Nephron (organoid): ENCODE data around the gene DHRSX.
"Not testable (repeated sequence)": the region's sequence is repeated elsewhere in the genome, so short reads cannot be mapped to it uniquely, and the experiment has no call there.

Source experiments
- H3K27ac Mint-ChIP-seq, 3 experiments: 2 replicates each; pipeline ENCODE4 v1.8.0; 2020; ENCODE audit warnings: mixed read lengths in 3 of 3, mild to moderate bottlenecking in 2 of 3, moderate library complexity in 1 of 3
- H3K27me3 Mint-ChIP-seq: 2 replicates; pipeline ENCODE4 v1.8.0; 2021; ENCODE audit warnings: low read depth, mild to moderate bottlenecking, moderate library complexity, mixed read lengths
- H3K36me3 Mint-ChIP-seq: 2 replicates; pipeline ENCODE4 v1.8.0; 2020; ENCODE audit warnings: low read depth, mixed read lengths
- H3K4me1 Mint-ChIP-seq: 2 replicates; pipeline ENCODE4 v1.8.0; 2020; ENCODE audit warnings: mixed read lengths
- H3K4me3 Mint-ChIP-seq, 3 experiments: 2 replicates each; pipeline ENCODE4 v1.8.0; 2020; ENCODE audit warnings: mild to moderate bottlenecking in 3 of 3, mixed read lengths in 3 of 3, moderate library complexity in 2 of 3
- H3K9me3 Mint-ChIP-seq: 2 replicates; pipeline ENCODE4 v1.8.0; 2020; ENCODE audit warnings: mixed read lengths
- TF ChIP-seq, protein P1 (sequence below), 3 experiments: fragments of 200-600 bp; sonication (generic); IDR thresholded peaks; one replicate each; pipeline ENCODE4 v1.5.0; 2021; ENCODE audit warnings: antibody characterized with exemption in 3 of 3; ENCODE audit not compliant: unreplicated experiment in 3 of 3

The DHRSX gene

DNA sequence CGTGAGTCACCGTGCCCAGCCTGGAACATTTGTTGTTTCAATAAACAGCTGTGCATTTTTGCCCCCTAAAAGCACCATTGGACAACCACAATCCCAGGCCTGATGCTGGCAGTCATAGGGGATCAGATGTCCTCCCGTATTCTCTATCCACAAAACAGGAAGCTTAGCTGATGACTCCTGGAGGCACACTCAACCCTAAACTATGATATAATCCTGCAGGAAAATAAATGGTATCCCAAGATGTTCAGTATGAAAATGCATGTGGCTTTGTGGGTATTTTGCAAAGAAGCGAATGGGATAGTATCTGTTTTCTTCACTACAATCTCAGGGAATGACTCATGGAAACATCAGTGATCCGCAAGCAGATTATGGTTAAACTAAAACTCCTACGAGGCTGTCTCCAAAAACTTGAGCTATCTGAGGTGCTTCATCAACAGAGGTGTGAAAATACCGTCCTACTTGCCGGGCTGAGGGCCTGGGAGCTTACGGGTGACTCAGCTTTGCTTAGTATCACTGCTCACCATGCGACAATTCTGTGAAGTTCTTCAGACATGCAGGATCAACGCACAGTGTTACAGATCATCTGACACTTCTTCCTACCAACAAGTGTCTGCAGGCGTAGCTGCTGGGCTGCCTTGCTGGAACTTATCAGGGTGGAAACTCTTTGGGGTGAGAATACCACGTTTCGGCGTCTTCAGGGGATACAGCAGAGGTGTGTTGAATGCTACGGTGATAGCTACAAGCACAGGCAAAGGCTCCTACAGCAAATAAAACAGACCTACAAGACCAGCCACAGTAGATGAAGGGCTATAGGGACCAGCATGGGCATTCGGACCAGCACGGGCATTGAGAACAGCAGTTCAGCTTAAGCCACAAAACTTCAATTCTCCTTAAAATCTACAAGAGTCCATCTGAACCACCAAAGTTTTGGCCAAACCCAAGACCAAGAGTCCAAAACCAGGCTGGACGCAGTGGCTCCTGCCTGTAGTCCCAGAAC, 148.5 kb downstream of the DHRSX start:
- H3K4me3 Mint-ChIP-seq = no peak overlapping the region
- H3K27me3 Mint-ChIP-seq = no peaks in the 10 kb centered on the region
- no peaks in the 10 kb centered on the region for H3K9me3 Mint-ChIP-seq
- TF ChIP-seq, protein P1, sequence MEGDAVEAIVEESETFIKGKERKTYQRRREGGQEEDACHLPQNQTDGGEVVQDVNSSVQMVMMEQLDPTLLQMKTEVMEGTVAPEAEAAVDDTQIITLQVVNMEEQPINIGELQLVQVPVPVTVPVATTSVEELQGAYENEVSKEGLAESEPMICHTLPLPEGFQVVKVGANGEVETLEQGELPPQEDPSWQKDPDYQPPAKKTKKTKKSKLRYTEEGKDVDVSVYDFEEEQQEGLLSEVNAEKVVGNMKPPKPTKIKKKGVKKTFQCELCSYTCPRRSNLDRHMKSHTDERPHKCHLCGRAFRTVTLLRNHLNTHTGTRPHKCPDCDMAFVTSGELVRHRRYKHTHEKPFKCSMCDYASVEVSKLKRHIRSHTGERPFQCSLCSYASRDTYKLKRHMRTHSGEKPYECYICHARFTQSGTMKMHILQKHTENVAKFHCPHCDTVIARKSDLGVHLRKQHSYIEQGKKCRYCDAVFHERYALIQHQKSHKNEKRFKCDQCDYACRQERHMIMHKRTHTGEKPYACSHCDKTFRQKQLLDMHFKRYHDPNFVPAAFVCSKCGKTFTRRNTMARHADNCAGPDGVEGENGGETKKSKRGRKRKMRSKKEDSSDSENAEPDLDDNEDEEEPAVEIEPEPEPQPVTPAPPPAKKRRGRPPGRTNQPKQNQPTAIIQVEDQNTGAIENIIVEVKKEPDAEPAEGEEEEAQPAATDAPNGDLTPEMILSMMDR (IDR thresholded peaks at IDR 0.05; ENCODE audit: unreplicated experiment in 3 of 3) = no peak
- peaks cover 28% of the 10 kb centered on the region for H3K36me3 Mint-ChIP-seq
- peaks cover 7% of the 10 kb centered on the region for H3K4me1 Mint-ChIP-seq
- H3K27ac Mint-ChIP-seq = no peak overlapping the region

DNA sequence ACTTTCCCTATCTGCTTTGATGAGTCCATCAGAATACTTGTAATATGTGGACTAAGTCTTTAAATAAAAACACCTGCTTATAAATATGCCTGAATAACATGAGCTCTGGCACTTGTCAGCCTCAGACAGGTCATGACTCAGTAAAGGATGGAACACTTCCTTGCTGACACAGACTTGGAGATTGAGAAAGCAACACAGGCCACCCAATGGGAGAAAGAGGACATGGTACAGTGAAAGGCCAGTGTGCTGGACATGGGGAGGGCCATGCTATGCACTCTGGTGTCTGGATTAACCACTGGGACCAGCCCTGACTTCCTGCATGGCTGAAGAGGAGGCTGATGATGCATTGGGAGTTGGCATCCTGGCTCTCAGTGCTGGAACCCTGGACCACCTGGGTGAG, 149.5 kb downstream of the DHRSX start:
- TF ChIP-seq, protein P1 (IDR thresholded peaks at IDR 0.05; ENCODE audit: unreplicated experiment in 3 of 3) = no peak
- no peak overlapping the region for H3K4me3 Mint-ChIP-seq
- no peaks in the 10 kb centered on the region for H3K27me3 Mint-ChIP-seq
- peaks cover 36% of the 10 kb centered on the region for H3K36me3 Mint-ChIP-seq
- no peaks in the 10 kb centered on the region for H3K9me3 Mint-ChIP-seq
- H3K27ac Mint-ChIP-seq = no peak overlapping the region
- H3K4me1 Mint-ChIP-seq = peaks cover 7% of the 10 kb centered on the region

DNA sequence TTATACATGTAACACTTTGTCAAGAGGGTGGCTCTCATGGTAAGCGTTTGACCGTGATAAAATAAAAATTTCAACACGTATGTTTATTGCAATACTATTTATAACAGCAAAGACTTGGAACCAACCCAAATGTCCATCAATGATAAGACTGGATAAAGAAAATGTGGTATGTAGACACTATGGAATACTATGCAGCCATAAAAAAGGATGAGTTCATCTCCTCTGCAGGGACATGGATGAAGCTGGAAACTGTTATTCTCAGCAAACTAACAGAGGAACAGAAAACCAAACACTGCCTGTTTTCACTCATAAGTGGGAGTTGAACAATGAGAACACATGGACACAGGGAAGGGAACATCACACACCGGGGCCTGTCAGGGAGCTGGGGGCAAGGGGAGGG, 150.1 kb downstream of the DHRSX start:
- not testable (repeated sequence) for H3K27me3 Mint-ChIP-seq, H3K27ac Mint-ChIP-seq, H3K4me1 Mint-ChIP-seq, H3K4me3 Mint-ChIP-seq, H3K9me3 Mint-ChIP-seq
- peaks cover 43% of the 10 kb centered on the region for H3K36me3 Mint-ChIP-seq

DNA sequence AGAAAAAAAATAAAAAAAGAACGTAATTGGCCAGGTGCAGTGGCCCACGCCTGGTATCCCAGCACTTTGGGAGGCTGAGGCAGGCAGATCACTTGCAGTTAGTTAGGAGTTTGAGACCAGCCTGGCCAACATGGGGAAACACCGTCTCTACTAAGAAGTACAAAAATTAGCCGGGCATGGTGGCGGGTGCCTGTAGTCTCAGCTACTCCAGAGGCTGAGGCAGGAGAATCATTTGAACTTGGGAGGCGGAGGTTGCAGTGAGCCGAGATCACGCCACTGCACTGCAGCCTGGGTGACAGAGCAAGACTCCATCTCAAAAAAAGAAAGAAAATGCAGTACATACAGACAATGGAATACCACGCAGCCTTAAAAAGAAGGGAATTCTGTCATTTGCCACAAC, 150.7 kb downstream of the DHRSX start:
- H3K27me3 Mint-ChIP-seq, H3K4me3 Mint-ChIP-seq, H3K9me3 Mint-ChIP-seq, H3K4me1 Mint-ChIP-seq, H3K27ac Mint-ChIP-seq: not testable (repeated sequence)
- peaks cover 47% of the 10 kb centered on the region for H3K36me3 Mint-ChIP-seq

DNA sequence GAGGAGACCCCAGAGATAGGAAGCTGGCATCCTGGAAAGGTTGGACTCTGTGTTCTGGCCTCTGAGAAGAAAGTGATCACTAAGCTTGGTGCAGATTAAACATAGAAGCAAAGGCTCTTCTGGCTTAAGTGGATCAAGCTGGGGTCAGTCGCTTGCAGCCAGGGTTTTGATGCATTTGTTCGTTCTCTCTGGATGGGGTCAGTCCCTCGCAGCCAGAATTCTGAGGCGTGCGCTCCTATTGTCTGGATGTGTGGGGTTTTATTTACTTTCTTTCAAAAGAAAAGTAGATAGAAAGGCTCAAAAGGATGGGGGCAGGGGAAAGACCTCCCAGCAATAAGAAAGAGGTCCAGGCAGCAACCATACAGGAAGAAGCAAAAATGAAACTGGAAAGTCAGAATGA, 152.6 kb downstream of the DHRSX start:
- H3K36me3 Mint-ChIP-seq = peaks cover 51% of the 10 kb centered on the region
- peaks cover 7% of the 10 kb centered on the region for H3K4me1 Mint-ChIP-seq
- no peak overlapping the region for H3K4me3 Mint-ChIP-seq
- TF ChIP-seq, protein P1 (IDR thresholded peaks at IDR 0.05; ENCODE audit: unreplicated experiment in 3 of 3) = no peak
- peak overlapping the region in 1 of 3 experiments; percentile 13 for H3K27ac Mint-ChIP-seq
- no peaks in the 10 kb centered on the region for H3K27me3 Mint-ChIP-seq
- peaks cover 3% of the 10 kb centered on the region for H3K9me3 Mint-ChIP-seq

DNA sequence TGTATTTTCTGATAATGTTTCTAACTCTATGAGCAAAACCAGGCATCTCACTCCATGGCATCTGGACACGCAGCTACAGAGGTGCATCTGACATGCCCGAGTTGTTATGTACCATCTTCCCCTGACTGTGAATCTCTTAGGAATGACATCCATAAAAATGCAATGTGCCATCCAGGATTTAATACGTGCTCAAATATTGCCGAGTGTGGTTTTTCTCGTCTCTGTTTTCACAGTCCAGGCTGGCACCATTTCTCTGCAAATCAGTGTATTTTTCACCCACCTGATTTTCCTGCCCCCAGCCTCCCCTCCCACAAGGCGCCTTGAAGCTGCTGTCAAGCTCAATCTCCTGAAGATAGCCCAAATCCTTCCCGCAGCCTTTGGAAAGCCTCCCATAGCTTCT, 154.6 kb downstream of the DHRSX start:
- no peaks in the 10 kb centered on the region for H3K27me3 Mint-ChIP-seq
- H3K9me3 Mint-ChIP-seq = peaks cover 3% of the 10 kb centered on the region
- no peaks in the 10 kb centered on the region for H3K4me1 Mint-ChIP-seq
- no peak overlapping the region for H3K27ac Mint-ChIP-seq
- H3K36me3 Mint-ChIP-seq = peaks cover 53% of the 10 kb centered on the region
- H3K4me3 Mint-ChIP-seq = no peak overlapping the region
- TF ChIP-seq, protein P1 (IDR thresholded peaks at IDR 0.05; ENCODE audit: unreplicated experiment in 3 of 3) = no peak

DNA sequence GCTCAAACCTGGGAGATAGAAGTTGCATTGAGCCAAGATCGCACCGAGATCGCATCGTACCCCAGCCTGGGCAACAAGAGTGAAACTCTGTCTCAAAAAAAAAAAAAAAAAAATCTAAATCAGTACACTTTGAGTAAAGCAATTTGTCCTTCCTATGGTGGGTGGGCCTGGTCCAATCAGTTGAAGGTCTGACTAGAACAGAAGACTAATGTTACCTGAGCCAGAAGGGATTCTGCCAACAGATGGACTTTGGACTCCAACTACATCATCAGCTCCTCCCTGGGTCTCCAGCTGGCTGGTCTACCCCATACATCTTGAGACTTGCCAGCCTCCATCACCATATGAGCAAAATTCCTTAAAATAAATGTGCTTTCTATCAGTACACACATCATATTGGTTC, 155.2 kb downstream of the DHRSX start:
- no peaks in the 10 kb centered on the region for H3K27me3 Mint-ChIP-seq
- no peak overlapping the region for H3K4me3 Mint-ChIP-seq
- no peak overlapping the region for H3K27ac Mint-ChIP-seq
- TF ChIP-seq, protein P1 (IDR thresholded peaks at IDR 0.05; ENCODE audit: unreplicated experiment in 3 of 3) = no peak
- H3K9me3 Mint-ChIP-seq = peaks cover 3% of the 10 kb centered on the region
- H3K36me3 Mint-ChIP-seq = peaks cover 55% of the 10 kb centered on the region
- no peaks in the 10 kb centered on the region for H3K4me1 Mint-ChIP-seq
